Measurements from ENCODE around the gene COL8A1.

DNA sequence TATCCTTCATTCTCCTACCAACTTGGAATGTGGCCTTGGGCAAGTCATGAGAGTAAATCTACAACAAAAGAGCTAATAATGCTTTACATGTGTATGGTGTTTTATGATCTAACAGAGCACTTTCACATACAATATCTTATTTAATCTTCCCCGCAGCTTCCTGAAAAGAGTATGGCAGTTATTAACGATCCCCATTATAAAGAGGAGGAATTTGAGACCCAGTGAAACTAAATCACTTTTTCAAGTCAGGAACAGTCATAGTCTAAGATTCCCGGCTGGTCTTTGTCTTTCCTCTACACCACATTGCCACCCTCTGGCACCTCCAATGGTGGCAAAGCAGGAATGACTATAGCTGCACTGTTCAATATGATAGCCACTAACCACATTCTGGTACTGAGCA, 109.5 kb downstream of the COL8A1 start:
- TF ChIP-seq, protein P1, sequence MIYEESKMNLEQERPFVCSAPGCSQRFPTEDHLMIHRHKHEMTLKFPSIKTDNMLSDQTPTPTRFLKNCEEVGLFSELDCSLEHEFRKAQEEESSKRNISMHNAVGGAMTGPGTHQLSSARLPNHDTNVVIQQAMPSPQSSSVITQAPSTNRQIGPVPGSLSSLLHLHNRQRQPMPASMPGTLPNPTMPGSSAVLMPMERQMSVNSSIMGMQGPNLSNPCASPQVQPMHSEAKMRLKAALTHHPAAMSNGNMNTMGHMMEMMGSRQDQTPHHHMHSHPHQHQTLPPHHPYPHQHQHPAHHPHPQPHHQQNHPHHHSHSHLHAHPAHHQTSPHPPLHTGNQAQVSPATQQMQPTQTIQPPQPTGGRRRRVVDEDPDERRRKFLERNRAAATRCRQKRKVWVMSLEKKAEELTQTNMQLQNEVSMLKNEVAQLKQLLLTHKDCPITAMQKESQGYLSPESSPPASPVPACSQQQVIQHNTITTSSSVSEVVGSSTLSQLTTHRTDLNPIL (CRISPR knock-in tag; IDR thresholded peaks at IDR 0.05; ENCODE audit: low read depth), result no peak
- TF ChIP-seq ARNTL (CRISPR knock-in tag; IDR thresholded peaks at IDR 0.05; ENCODE audit: borderline replicate concordance, low read depth), result no peak
- no peak for TF ChIP-seq ZC3H10 (CRISPR knock-in tag; IDR thresholded peaks at IDR 0.05)
- no peak for TF ChIP-seq ESRRG (CRISPR knock-in tag; IDR thresholded peaks at IDR 0.05)
- no peak for TF ChIP-seq ZFP30 (CRISPR knock-in tag; IDR thresholded peaks at IDR 0.05)
- no peak for TF ChIP-seq CSDC2 (CRISPR knock-in tag; IDR thresholded peaks at IDR 0.05)
- TF ChIP-seq, protein P2, sequence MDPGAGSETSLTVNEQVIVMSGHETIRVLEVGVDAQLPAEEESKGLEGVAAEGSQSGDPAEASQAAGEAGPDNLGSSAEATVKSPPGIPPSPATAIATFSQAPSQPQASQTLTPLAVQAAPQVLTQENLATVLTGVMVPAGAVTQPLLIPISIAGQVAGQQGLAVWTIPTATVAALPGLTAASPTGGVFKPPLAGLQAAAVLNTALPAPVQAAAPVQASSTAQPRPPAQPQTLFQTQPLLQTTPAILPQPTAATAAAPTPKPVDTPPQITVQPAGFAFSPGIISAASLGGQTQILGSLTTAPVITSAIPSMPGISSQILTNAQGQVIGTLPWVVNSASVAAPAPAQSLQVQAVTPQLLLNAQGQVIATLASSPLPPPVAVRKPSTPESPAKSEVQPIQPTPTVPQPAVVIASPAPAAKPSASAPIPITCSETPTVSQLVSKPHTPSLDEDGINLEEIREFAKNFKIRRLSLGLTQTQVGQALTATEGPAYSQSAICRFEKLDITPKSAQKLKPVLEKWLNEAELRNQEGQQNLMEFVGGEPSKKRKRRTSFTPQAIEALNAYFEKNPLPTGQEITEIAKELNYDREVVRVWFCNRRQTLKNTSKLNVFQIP (CRISPR knock-in tag; IDR thresholded peaks at IDR 0.05; ENCODE audit: borderline replicate concordance, low read depth), result no peak
- no peak for TF ChIP-seq GLIS3 (CRISPR knock-in tag; IDR thresholded peaks at IDR 0.05)
- TF ChIP-seq TCF4 (CRISPR knock-in tag; IDR thresholded peaks at IDR 0.05; ENCODE audit: borderline replicate concordance), result no peak
- TF ChIP-seq, protein P3, sequence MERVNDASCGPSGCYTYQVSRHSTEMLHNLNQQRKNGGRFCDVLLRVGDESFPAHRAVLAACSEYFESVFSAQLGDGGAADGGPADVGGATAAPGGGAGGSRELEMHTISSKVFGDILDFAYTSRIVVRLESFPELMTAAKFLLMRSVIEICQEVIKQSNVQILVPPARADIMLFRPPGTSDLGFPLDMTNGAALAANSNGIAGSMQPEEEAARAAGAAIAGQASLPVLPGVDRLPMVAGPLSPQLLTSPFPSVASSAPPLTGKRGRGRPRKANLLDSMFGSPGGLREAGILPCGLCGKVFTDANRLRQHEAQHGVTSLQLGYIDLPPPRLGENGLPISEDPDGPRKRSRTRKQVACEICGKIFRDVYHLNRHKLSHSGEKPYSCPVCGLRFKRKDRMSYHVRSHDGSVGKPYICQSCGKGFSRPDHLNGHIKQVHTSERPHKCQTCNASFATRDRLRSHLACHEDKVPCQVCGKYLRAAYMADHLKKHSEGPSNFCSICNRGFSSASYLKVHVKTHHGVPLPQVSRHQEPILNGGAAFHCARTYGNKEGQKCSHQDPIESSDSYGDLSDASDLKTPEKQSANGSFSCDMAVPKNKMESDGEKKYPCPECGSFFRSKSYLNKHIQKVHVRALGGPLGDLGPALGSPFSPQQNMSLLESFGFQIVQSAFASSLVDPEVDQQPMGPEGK (CRISPR knock-in tag; IDR thresholded peaks at IDR 0.05; ENCODE audit: borderline replicate concordance), result no peak
- no peak for TF ChIP-seq ISL1 (CRISPR knock-in tag; IDR thresholded peaks at IDR 0.05)
- no peak for TF ChIP-seq RARB (CRISPR knock-in tag; IDR thresholded peaks at IDR 0.05)

Measured in SK-N-SH treated with all-trans-retinoic acid at 6 μM for 48 hours (cell line).